ENCODE results near the gene TTC34.
"Not testable (repeated sequence)": the region's sequence is repeated elsewhere in the genome, so short reads cannot be mapped to it uniquely, and the experiment has no call there.

Gene TTC34

DNA sequence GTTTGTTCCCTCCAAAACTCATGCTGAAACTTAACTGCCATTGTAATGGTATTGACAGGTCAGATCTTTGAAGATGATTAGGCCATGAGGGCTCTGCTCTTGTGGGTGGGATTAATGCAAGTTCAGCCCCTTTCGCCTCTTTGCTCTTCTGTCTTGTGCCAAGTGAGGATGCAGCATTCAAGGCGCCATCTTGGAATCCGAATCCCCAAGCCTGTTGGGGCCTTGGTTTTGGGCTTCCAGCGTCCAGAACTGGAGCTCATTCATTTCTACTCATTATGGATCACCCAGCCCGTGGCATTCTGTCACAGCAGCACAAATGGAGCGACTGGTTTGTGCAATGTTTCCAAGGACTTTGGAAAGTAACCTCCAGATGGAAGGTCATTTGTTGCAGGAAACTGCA lies 5.6 kb downstream of the TTC34 start:
- DNase-seq (ENCODE audit: low spot score): no peak

DNA sequence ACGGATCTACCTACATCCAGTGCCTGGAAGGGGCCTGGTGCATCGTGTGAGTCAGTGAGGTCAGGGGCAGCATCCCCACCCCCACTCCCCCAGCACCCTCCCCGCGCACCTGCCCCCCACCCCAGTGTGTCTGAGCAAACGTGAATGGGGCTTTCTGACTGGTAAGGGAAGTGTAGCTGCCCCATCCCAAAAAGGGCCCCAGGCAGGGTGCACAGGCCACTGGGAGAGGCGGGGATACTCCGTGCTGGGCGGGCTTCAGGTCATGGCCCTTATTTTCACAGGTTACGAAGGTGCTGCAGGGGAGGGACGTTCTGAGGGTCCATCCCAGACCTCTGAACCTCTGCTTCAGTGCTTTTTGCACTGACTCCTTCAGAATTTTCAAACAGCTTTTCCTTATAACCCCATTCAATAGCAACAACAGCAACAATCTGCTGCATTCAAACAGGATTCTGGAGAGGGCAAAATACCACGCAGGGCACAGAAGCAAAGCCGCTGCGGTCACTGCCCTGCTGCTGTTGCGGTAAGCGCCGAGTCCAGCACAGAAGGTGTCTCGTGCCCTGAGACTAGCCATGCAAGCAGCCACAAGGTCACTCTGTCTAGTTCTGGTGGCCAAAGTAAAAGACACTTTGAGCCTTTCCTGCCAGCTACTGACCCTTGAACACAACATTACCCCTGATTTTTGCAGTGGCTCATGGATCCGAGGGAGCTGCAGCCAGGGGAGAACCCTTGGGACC lies 10.3 kb downstream of the TTC34 start:
- DNase-seq (ENCODE audit: low spot score): no peak

- DNase-seq (ENCODE audit: low spot score): no peak
Measured at GRCh38 chr1:2789986-2790581, 11.4 kb downstream of the TTC34 start.

DNA sequence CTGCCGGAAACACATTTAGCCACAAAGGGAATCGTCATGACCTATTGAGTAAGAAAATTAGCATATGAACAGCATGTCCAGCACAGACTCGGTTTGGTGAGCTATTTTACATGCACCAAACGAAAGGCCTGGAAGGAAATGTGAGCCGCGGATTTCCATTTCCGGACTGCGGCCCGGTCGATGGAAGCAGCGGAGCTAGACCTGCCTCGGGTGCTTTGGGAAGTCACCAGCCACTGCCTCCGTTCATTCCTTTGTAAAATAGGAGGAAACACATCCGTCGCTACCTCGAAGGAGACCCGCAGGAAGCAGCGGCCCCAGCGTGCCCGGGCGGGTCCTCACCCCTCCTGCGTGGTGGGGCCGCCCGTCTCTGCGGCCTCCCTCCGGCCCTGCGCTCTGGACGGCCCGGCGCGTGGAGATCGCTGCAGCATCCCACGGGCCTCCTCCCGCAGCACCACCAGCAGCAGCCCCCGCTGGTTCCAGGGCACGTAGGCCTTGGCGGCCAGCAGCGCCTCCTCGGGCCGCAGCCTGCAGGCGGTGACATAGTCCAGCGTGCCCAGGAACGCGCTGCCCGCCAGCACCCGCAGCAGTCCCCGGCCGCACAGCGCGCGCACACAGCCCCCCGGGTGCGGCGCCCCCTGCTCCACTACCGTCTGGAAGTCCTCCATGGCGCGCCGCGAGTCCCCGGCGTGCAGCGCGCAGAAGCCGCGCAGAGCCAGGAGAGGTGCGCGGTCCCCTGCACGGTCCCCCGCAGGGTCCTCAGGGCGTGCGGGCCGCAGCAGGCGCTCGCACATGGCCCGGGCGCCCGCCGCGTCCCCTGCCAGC lies 12.1 kb downstream of the TTC34 start:
- no peak for DNase-seq (ENCODE audit: low spot score)

GRCh38 chr1:2788506-2789163 lies 12.9 kb downstream of the TTC34 start:
- no peak for DNase-seq (ENCODE audit: low spot score)

GRCh38 chr1:2787163-2787911 lies 14.2 kb downstream of the TTC34 start:
- no peak for DNase-seq (ENCODE audit: low spot score)

DNA sequence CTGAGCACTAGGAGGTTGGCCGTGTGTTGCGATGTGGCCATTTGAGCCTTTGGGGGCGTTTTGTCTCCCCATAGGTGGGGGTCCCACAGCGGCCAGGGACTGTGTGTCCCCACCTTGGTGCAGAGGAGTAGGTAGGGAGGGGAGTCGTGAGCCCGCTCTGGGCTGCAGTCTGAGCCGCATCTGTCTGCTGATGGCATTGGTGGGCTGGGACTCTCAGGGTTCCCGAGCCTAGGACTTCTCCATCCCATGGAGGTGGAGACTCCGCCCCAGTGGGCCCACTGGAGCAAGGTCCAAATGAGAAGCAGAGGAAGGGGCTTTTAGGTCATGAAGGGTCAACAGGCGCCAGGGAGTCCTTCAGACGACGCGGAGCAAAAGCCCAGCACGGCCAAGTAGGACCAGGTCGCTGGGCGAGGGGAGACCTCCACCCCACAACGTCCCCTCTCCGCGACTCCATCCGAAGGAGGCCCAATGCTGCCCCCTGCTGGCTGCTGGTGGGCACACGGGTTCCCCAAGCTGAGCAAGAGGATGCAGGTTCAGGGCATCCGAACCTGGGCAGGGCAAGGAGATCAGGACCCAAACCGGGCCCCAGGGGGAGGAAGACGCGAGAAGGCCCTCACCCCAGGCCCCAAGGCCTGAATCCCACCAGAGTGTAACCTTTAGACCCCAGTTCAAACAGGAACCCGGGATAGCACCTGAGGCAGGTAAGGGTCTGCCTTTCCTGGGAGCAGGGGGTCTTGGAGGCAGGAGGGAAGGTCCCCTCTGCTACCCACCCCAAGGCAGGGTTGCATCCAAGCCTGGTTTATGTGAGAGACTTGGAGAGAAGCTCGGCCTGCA lies 14.9 kb downstream of the TTC34 start:
- DNase-seq (ENCODE audit: low spot score): no peak

- no peak for DNase-seq (ENCODE audit: low spot score)
Measured at GRCh38 chr1:2785631-2786328, 15.7 kb downstream of the TTC34 start.

DNA sequence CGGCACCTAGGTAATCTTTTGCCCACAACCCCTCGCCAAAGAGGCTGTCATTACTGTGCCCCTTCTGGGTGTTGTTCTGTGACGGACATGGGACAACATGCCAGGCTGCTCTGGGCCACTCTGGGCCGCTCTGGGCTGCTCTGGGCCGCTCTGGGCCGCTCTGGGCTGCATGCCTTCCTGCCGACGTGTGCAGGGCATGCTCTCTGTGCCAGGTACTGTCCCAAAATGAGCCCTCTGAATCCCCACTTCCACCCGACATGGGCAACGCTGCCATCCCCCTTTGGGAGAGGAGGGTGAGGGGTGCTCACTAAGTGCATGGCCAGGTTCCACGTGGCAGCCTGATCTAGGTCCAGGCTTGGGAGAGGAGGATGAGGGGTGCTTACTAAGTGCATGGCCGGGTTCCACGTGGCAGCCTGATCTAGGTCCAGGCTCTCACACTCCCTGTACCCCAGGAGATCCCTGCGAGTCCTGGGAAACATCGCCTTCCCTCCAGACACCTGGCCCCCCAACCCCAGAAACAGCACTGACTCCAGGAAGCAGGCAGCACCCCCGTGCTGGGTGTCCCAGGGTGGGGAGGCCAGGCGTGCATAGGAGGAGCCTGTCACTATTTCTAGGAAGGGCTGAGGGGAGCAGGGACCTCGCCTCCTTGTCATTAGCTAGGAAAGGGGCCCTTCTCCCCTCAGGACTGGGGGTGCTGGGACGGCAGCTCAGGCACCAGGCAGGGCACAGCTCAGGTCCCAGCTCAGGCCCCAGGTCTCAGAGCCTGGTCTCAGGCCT lies 16.5 kb downstream of the TTC34 start:
- no peak for DNase-seq (ENCODE audit: low spot score)

GRCh38 chr1:2783435-2784397 lies 17.8 kb downstream of the TTC34 start:
- DNase-seq (ENCODE audit: low spot score): no peak

DNA sequence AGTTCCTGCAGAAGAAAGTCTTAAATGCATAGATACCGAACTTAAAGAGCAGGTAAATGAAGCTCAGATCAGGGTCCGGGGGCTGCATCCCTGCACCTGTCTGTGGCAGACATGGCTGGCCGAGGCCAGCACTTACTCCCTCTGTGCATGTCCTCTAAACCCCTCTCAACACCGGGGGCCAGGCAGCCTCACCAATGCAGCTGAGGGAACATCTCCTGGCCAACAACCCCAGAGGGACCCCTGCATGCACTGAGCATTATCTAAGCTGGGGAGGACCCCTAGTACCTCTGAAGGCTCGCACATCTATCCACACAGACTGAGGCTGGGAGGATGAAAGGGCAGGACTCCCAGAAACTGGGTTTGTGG lies 18.4 kb downstream of the TTC34 start:
- no peak for DNase-seq (ENCODE audit: low spot score)

GRCh38 chr1:2781627-2782026 lies 19.9 kb downstream of the TTC34 start:
- DNase-seq (ENCODE audit: low spot score): no peak

- DNase-seq (ENCODE audit: low spot score): no peak
Measured at GRCh38 chr1:2778220-2778592, 23.3 kb downstream of the TTC34 start.

- DNase-seq (ENCODE audit: low spot score): no peak
Measured at GRCh38 chr1:2777424-2778219, 23.9 kb downstream of the TTC34 start.

- not testable (repeated sequence) for DNase-seq (ENCODE audit: low spot score)
Measured at GRCh38 chr1:2775333-2775732, 26.2 kb downstream of the TTC34 start.

DNA sequence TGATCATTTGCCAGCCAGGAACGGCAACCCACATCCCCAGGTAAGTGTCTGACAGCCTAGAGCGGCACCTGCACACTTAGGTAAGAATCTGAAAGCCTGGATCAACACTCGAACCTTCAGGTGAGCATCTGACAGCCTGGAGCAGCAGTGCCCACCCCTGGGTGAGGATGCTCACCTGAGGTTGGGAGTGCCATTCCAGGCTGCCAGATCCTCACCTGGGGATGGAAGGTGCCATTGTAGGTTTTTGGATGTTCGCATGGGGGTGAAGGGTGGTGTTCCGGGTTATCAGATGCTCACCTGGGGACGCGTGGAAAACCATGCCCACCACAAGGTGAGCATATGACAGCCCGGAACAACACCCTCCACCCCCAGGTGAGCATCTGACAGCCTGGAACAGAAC lies 33.4 kb downstream of the TTC34 start:
- DNase-seq (ENCODE audit: low spot score): not testable (repeated sequence)

DNA sequence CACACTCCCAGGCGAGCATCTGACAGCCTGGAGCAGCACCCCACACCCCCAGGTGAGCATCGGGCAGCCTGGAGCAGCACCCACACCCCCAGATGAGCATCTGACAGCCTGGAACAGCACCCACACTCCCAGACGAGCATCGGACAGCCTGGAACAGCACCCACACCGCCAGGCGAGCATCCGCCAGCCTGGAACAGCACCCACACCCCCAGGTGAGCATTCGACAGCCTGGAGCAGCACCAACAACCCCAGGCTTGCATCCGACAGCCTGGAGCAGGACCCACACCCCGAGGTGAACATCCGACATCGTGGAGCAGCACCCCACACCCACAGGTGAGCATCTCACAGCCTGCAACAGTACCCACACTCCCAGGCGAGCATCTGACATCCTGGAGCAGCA lies 42.1 kb downstream of the TTC34 start:
- DNase-seq (ENCODE audit: low spot score): not testable (repeated sequence)

DNA sequence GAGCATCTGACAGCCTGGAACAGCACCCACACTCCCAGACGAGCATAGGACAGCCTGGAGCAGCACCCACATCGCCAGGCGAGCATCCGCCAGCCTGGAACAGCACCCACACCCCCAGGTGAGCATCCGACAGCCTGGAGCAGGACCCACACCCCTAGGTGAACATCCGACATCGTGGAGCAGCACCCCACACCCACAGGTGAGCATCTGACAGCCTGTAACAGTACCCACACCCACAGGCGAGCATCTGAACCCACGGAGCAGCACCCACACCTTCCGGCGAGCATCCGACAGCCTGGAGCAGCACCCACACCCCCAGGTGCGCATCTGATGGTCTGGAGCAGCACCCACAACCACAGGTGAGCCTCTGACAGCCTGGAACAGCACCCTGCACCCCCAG lies 44.0 kb downstream of the TTC34 start:
- not testable (repeated sequence) for DNase-seq (ENCODE audit: low spot score)

All from COLO829 (cell line).